Measurements from ENCODE around the gene GAA.
A peak's percentile ranks its signal among the peaks of the same experiment; 100 is the strongest.
"Not testable (repeated sequence)": the region's sequence is repeated elsewhere in the genome, so short reads cannot be mapped to it uniquely, and the experiment has no call there.

GAA gene

DNA sequence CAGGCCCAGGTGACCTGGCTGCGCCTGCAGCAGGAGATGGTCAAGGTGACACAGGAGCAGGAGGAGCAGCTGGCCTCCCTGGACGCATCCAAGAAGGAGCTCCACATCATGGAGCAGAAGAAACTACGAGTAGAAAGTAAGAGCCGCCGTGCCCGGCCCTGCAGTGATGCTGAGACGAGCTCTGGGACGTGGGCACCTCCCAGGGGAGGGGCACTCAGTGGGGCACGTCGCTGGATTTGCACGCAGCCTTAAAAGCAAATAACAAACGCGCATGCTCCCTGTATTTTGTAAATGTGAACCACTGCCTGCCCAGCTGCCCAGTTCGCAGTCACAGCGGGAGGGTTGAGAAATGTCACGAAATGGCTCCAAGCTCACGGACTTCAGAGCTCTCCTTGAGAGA, 15.3 kb upstream of the GAA start:
- no peak overlapping the region for H3K9ac ChIP-seq (ENCODE audit: low read length)
- no peak for DNase-seq (ENCODE audit: low read depth)
- H3K4me1 ChIP-seq (ENCODE audit: control insufficient read depth, insufficient read depth, low read length) = peaks cover 8% of the 10 kb centered on the region
- H3K36me3 ChIP-seq (ENCODE audit: control insufficient read depth, insufficient read depth, low read length, severe bottlenecking) = no peaks in the 10 kb centered on the region
- peaks cover 10% of the 10 kb centered on the region for H3K27me3 ChIP-seq (replicated peaks; ENCODE audit: control insufficient read depth, insufficient read depth, low read length)
- H3K4me3 ChIP-seq (ENCODE audit: low read length) = no peak overlapping the region
- no peaks in the 10 kb centered on the region for H3K9me3 ChIP-seq (ENCODE audit: control insufficient read depth, low read length)

DNA sequence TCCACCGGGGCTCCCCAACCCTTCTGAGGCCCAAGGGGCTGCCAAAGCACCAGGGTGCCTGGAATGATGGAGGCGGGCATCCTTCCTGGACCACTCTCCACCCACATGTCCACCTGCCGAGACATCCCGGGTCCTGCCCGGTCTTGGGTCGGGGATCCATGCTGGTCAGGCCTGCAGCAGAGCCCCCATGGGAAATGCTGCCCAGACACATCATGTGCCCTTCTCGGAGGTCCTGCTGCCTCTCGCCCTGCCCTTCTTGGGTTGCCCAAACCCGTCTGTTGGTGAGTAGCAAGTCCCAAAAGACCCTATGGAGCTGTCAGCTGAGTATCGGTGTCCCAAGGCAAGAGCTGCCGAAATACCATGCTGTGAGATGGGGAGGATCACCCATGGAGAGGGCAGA, 14.8 kb upstream of the GAA start:
- H3K36me3 ChIP-seq (ENCODE audit: control insufficient read depth, insufficient read depth, low read length, severe bottlenecking) = no peaks in the 10 kb centered on the region
- no peak for DNase-seq (ENCODE audit: low read depth)

DNA sequence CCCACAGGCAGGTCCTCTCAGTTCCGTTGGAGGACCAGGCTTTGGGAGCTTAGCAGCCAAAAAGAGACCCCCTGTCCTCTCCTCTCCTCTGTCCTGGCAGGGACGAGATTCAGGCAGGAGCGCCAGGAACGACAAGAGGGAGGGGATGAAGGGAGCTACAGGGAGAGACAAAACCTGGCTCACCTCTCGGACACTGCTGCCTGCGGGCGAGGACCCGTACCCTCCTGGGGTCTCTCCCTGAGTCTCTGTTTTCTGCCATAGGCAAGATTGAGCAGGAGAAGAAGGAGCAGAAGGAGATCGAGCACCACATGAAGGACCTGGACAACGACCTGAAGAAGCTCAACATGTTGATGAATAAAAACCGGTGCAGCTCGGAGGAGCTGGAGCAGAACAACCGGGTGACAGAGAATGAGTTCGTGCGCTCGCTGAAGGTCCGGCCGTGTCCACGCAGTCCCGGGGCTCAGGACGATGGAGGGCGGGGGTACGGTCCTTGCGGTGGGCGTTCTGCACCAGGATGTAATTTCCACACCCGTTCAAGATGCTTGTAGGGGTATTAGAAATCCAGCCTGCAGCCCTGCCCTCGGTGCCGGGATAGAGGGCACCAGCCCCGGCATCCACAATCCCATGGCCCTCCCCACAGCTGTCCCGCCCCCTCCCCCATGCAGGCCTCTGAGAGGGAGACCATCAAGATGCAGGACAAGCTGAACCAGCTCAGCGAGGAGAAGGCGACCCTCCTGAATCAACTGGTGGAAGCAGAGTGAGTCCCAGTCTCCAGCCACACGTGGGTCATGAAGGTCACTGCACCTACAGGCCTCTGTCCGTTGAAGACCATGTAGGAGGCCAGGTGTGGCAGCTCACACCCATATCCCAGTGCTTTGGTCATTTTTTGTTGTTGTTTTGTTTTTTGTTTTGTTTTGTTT, 13.8 kb upstream of the GAA start:
- Histone ChIP-seq H3K36me3 (ENCODE audit: control insufficient read depth, insufficient read depth, low read length, severe bottlenecking) (no peaks in the 10 kb centered on the region), H3K27me3 (replicated peaks; ENCODE audit: control insufficient read depth, insufficient read depth, low read length) (peaks cover 10% of the 10 kb centered on the region), H3K9ac (ENCODE audit: low read length) (no peak overlapping the region), H3K9me3 (ENCODE audit: control insufficient read depth, low read length) (no peaks in the 10 kb centered on the region), H3K4me3 (ENCODE audit: low read length) (no peak overlapping the region), H3K4me1 (ENCODE audit: control insufficient read depth, insufficient read depth, low read length) (peaks cover 2% of the 10 kb centered on the region)
- no peak for DNase-seq (ENCODE audit: low read depth)

More for the DNA sequence above, 14.8 kb upstream of the GAA start:
- no peaks in the 10 kb centered on the region for H3K9me3 ChIP-seq (ENCODE audit: control insufficient read depth, low read length)
- peaks cover 8% of the 10 kb centered on the region for H3K4me1 ChIP-seq (ENCODE audit: control insufficient read depth, insufficient read depth, low read length)
- no peak overlapping the region for H3K9ac ChIP-seq (ENCODE audit: low read length)
- peaks cover 10% of the 10 kb centered on the region for H3K27me3 ChIP-seq (replicated peaks; ENCODE audit: control insufficient read depth, insufficient read depth, low read length)
- H3K4me3 ChIP-seq (ENCODE audit: low read length) = no peak overlapping the region

DNA sequence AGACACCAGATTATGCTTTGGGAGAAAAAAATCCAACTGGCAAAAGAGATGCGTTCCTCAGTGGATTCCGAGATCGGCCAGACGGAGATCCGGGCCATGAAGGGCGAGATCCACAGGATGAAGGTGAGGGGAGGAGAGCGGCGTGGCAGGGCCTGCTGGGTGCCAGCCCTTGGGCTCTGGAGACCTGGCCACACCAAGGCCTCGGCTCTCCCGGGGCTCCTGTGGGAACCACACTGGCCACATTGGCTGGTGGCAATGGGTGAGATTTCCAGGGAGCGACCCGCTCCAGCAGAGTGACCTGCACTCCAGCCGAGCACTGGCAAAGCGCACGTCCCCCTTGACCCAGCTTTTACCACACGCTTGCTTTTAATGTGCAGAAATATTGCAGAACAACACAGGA, 11.6 kb upstream of the GAA start:
- Histone ChIP-seq H3K9me3 (ENCODE audit: control insufficient read depth, low read length) (no peaks in the 10 kb centered on the region), H3K4me3 (ENCODE audit: low read length) (no peak overlapping the region), H3K9ac (ENCODE audit: low read length) (no peak overlapping the region), H3K36me3 (ENCODE audit: control insufficient read depth, insufficient read depth, low read length, severe bottlenecking) (no peaks in the 10 kb centered on the region), H3K27me3 (replicated peaks; ENCODE audit: control insufficient read depth, insufficient read depth, low read length) (peaks cover 10% of the 10 kb centered on the region), H3K4me1 (ENCODE audit: control insufficient read depth, insufficient read depth, low read length) (no peaks in the 10 kb centered on the region)
- DNase-seq (ENCODE audit: low read depth) = no peak

DNA sequence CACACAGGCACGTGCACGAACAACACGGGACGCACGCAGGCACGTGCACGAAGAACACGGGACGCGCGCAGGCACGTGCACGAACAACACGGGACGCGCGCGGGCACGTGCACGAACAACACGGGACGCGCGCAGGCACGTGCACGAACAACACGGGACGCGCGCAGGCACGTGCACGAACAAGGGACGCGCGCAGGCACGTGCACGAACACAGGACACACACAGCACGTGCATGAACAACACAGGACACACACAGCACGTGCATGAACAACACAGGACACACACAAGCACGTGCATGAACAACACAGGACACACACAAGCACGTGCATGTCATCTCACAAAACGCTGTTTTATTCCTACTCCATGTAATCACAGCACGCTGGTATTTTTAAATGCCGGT, 11.2 kb upstream of the GAA start:
- not testable (repeated sequence) for H3K36me3 ChIP-seq (ENCODE audit: control insufficient read depth, insufficient read depth, low read length, severe bottlenecking); H3K27me3 ChIP-seq (replicated peaks; ENCODE audit: control insufficient read depth, insufficient read depth, low read length); H3K4me3 ChIP-seq (ENCODE audit: low read length); DNase-seq (ENCODE audit: low read depth); H3K9ac ChIP-seq (ENCODE audit: low read length); H3K9me3 ChIP-seq (ENCODE audit: control insufficient read depth, low read length); H3K4me1 ChIP-seq (ENCODE audit: control insufficient read depth, insufficient read depth, low read length)

DNA sequence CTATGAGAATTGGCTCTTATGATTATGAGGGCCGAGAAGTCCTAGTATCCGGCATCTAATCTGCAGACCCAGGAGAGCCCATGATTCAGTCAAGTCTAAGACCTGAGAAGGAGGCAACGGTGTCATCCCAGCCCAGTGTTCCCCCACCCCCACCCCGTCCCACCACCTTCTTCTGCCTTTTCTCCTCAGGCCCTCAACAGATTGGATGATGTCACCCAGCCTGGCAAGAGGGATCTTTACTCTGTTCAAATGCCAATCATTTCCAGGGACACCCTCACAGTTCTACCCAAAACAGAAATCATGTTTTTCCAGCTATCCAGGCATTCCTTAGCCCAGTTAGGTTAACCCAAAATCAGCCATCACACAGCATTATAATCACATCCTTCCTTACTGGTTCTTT, 10.0 kb upstream of the GAA start:
- H3K9ac ChIP-seq (ENCODE audit: low read length) = no peak overlapping the region
- no peaks in the 10 kb centered on the region for H3K36me3 ChIP-seq (ENCODE audit: control insufficient read depth, insufficient read depth, low read length, severe bottlenecking)
- H3K9me3 ChIP-seq (ENCODE audit: control insufficient read depth, low read length) = no peaks in the 10 kb centered on the region
- H3K27me3 ChIP-seq (replicated peaks; ENCODE audit: control insufficient read depth, insufficient read depth, low read length) = peaks cover 10% of the 10 kb centered on the region
- H3K4me3 ChIP-seq (ENCODE audit: low read length) = no peak overlapping the region
- no peaks in the 10 kb centered on the region for H3K4me1 ChIP-seq (ENCODE audit: control insufficient read depth, insufficient read depth, low read length)
- no peak for DNase-seq (ENCODE audit: low read depth)

DNA sequence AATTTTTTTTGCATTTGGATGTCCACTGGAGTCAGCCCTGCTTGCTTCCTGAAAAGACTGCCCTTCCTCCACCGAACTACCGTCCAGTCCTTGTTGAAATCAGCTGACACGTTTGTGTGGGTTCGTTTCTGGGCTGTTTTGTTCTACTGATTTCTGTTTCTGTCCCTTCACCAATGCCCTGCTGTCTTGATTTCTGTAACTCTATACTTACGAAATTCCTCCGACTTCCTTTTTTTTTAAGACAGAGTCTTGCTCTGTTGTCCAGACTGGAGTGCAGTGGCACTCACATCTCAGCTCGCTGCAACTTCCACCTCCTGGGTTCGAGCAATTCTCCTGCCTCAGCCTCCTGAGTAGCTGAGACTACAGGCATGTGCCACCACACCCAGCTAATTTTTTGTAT, 8.4 kb upstream of the GAA start:
- Histone ChIP-seq H3K27me3 (replicated peaks; ENCODE audit: control insufficient read depth, insufficient read depth, low read length) (peaks cover 5% of the 10 kb centered on the region), H3K4me1 (ENCODE audit: control insufficient read depth, insufficient read depth, low read length) (no peaks in the 10 kb centered on the region), H3K36me3 (ENCODE audit: control insufficient read depth, insufficient read depth, low read length, severe bottlenecking) (no peaks in the 10 kb centered on the region), H3K9me3 (ENCODE audit: control insufficient read depth, low read length) (no peaks in the 10 kb centered on the region), H3K4me3 (ENCODE audit: low read length) (no peak overlapping the region), H3K9ac (ENCODE audit: low read length) (no peak overlapping the region)
- peak; percentile 21 for DNase-seq (ENCODE audit: low read depth)

DNA sequence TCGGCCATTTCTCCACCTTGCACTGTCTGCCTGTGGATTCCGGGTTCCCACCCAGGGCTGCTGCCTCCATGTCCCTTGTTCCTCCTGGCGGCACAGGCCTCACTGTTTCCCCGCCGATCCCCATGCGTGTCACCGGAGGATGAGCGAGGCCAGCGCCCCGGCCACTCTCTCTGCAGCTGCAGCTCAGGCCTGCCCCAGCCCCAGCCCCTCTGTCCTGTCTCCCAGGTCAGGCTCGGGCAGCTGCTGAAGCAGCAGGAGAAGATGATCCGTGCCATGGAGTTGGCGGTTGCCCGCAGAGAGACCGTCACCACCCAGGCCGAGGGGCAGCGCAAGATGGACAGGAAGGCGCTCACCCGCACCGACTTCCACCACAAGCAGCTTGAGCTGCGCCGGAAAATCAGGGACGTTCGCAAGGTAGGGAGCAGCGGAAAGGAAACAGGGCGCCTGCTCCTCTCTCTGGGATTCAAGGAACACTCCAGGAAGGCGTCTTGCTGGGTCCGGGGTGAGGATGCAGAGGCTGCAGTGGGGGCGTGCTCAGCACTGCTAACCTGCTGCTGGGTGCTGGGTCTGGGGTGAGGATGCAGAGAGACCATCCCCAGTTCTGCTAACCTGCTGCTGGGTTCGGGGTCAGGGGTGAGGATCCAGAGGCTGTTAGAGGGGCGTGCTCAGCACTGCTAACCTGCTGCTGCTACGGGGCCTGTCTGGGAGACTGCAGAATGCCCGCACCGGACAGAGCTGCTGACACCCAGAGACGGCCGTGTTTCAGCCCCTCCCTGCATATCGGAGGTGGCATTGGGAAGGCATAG, 6.1 kb upstream of the GAA start:
- Histone ChIP-seq H3K27me3 (replicated peaks; ENCODE audit: control insufficient read depth, insufficient read depth, low read length) (peaks cover 5% of the 10 kb centered on the region), H3K9me3 (ENCODE audit: control insufficient read depth, low read length) (no peaks in the 10 kb centered on the region), H3K4me3 (ENCODE audit: low read length) (no peak overlapping the region), H3K36me3 (ENCODE audit: control insufficient read depth, insufficient read depth, low read length, severe bottlenecking) (no peaks in the 10 kb centered on the region), H3K4me1 (ENCODE audit: control insufficient read depth, insufficient read depth, low read length) (no peaks in the 10 kb centered on the region), H3K9ac (ENCODE audit: low read length) (no peak overlapping the region)
- no peak for DNase-seq (ENCODE audit: low read depth)

DNA sequence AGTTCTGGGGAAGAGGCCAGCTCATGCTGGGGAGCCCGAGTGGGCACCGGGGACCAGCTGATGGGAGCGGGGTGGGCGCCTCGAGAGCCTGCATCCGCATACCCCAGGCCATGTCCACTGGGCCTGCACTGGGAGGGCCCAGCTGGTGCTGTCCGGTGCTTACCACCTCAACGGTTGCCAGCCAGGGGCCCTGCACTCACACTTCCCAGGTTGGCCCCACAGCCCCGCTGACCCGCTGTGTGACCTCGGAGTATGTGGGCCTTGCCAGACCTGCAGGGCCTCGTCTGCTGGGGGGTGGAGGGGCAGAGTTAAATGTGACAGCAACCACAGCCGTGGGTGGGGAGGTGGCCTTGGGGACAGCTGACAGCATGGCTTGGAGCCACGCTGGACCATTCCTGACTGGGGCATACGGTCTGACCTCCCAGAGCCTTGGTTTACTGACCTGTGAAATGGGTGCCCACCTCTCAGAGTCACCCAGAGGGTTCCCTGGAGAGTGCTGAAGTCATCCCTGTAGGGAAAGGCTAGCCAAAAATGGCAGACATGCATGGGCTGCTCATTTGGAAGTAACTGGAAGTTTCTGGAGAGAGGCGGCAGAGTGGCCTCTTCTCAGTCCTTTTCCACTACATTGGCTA, 5.4 kb upstream of the GAA start:
- Histone ChIP-seq H3K9me3 (ENCODE audit: control insufficient read depth, low read length) (no peaks in the 10 kb centered on the region), H3K9ac (ENCODE audit: low read length) (no peak overlapping the region), H3K36me3 (ENCODE audit: control insufficient read depth, insufficient read depth, low read length, severe bottlenecking) (no peaks in the 10 kb centered on the region), H3K4me1 (ENCODE audit: control insufficient read depth, insufficient read depth, low read length) (peaks cover 6% of the 10 kb centered on the region), H3K4me3 (ENCODE audit: low read length) (no peak overlapping the region), H3K27me3 (replicated peaks; ENCODE audit: control insufficient read depth, insufficient read depth, low read length) (peaks cover 5% of the 10 kb centered on the region)
- DNase-seq (ENCODE audit: low read depth) = no peak

DNA sequence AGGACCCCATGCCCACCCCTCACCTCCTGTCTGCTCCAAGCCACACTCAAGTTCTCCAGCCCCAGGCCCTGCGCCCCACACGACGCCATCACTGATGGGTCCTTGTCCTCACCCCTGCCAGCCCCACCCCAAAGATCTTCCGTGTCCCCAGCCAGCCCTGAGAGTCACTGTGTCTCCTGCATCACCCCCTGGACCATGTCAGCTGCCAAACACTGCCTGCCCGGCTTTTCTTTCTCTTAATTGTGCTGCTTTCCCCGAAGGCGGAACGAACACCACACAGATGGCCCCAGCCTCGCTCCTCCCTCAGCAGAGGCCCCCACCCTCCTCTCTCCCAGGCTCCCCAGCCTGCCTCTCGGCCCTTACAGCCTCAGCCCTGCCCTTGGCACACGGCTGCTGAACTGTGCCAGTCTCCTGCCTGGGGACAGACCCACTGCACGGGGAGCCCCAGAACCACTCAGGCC, 4.8 kb upstream of the GAA start:
- Histone ChIP-seq H3K9ac (ENCODE audit: low read length) (no peak overlapping the region), H3K36me3 (ENCODE audit: control insufficient read depth, insufficient read depth, low read length, severe bottlenecking) (no peaks in the 10 kb centered on the region)
- DNase-seq (ENCODE audit: low read depth) = peak; percentile 10

DNA sequence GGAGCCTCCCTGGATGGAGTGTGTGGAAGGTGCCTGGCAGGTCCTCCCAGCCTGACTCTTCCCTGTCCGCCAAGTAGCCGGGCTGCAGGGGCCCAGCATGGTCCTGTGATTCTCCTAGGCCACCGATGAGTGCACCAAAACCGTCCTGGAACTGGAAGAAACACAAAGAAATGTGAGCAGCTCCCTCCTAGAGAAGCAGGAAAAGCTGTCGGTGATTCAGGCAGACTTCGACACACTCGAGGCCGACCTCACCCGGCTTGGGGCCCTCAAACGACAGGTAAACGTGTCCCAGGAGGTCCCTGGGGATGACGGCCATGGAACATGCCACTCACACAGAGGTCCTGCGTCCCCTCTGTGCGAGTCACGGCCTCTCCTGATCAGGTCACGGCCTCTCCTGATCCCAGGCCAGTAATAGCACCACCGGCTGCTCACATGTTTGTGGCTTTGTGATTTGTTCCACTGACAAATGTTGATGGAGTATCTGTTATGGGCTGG, 4.2 kb upstream of the GAA start:
- Histone ChIP-seq H3K36me3 (ENCODE audit: control insufficient read depth, insufficient read depth, low read length, severe bottlenecking) (no peaks in the 10 kb centered on the region), H3K4me3 (ENCODE audit: low read length) (no peak overlapping the region), H3K4me1 (ENCODE audit: control insufficient read depth, insufficient read depth, low read length) (peaks cover 11% of the 10 kb centered on the region), H3K9me3 (ENCODE audit: control insufficient read depth, low read length) (no peaks in the 10 kb centered on the region), H3K9ac (ENCODE audit: low read length) (no peak overlapping the region), H3K27me3 (replicated peaks; ENCODE audit: control insufficient read depth, insufficient read depth, low read length) (peaks cover 5% of the 10 kb centered on the region)
- DNase-seq (ENCODE audit: low read depth) = no peak

More for the DNA sequence above, 4.8 kb upstream of the GAA start:
- H3K27me3 ChIP-seq (replicated peaks; ENCODE audit: control insufficient read depth, insufficient read depth, low read length) = peaks cover 5% of the 10 kb centered on the region
- H3K4me1 ChIP-seq (ENCODE audit: control insufficient read depth, insufficient read depth, low read length) = peaks cover 6% of the 10 kb centered on the region
- no peaks in the 10 kb centered on the region for H3K9me3 ChIP-seq (ENCODE audit: control insufficient read depth, low read length)
- no peak overlapping the region for H3K4me3 ChIP-seq (ENCODE audit: low read length)

Data from adipocyte (in vitro differentiated cells).